ENCODE results near the gene NCOA4. TPM values are rescaled to one million over a fixed set of nuclear protein-coding genes. Genes with fewer than 3 reads are reported as not detected.
A peak's percentile ranks its signal among the peaks of the same experiment; 100 is the strongest.

Gene NCOA4
- total RNA-seq, 1 donor from 2014 or later, result 89.0 TPM

DNA sequence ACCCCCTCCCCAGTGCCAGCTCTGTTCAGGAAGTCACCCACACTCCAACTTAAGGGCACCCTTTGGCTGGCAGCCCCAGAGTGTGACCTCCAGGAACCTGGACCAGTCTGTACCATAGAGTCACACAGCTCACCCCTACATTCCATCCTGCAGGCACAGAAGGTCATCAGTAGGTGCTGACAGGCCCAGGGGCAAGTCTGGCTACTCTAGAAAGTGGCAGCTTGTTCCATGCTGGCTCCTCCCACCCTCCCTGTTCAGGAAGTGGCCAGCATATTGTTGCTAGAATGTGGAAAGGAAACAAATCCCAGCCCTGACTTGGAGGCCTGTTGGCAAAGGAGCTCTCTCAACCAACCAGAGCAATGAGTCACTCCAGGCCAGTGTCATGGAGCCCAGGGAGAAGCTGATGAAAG, 3.2 kb upstream of the NCOA4 start:
- TF ChIP-seq CTCF (IDR thresholded peaks at IDR 0.05), result no peak
- DNase-seq (ENCODE audit: low spot score), result no peak
- peaks cover 24% of the 10 kb centered on the region for H3K4me1 Mint-ChIP-seq (ENCODE audit: low read depth)
- H3K4me3 Mint-ChIP-seq (ENCODE audit: unreplicated experiment), result no peak overlapping the region
- H3K27me3 Mint-ChIP-seq (ENCODE audit: low read depth), result no peaks in the 10 kb centered on the region
- H3K27ac Mint-ChIP-seq (ENCODE audit: unreplicated experiment), result peak overlapping the region; percentile 46
- H3K36me3 Mint-ChIP-seq (ENCODE audit: low read depth), result peaks cover 2% of the 10 kb centered on the region
- peaks cover 3% of the 10 kb centered on the region for H3K9me3 Mint-ChIP-seq (ENCODE audit: low read depth)

DNA sequence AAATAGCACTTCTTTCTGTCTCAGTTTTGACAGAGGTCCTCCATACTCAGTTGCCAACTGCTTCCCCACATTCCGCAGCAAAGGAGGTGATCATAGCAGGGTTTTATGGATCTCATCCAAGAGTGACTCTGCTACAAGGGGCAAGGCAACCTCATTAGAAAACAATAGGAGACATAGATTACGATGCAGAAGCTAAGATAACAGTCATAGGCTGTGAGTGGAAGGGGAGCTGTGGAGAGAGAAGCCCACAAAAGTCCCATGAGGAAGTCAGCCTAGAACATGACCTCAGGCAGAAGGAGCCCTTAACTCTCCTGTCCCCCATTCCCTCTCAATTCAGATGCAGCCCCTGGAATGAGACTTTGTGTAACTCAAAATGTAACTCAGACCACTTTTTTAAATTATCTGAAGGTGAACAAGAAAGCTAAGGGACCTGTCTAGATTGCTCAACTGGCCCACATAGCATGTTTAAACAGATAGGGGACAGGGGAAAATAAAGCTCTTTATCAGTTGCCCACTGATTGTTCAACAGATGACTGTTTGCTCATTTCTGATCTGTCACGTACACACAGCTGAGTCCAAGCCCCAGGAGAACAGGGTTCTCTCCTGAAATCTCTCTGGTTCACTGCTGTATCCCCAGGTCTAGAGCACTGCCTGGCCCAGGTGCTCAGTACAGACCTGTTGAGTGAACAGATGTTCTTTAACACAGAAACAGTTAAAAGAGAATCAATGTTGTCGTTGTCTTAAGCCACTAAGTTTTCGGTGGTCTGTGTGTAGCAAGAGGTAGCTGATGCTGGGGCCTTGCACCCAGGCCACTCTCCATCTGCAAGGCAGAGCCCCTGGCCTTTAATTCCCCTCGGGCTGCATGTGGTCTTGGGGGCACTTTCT, 1.5 kb upstream of the NCOA4 start:
- Mint-ChIP-seq H3K27ac (ENCODE audit: unreplicated experiment) (no peak overlapping the region), H3K4me1 (ENCODE audit: low read depth) (peaks cover 38% of the 10 kb centered on the region), H3K9me3 (ENCODE audit: low read depth) (peaks cover 3% of the 10 kb centered on the region), H3K36me3 (ENCODE audit: low read depth) (peaks cover 2% of the 10 kb centered on the region), H3K4me3 (ENCODE audit: unreplicated experiment) (no peak overlapping the region), H3K27me3 (ENCODE audit: low read depth) (no peaks in the 10 kb centered on the region)
- no peak for DNase-seq (ENCODE audit: low spot score)
- no peak for TF ChIP-seq CTCF (IDR thresholded peaks at IDR 0.05)

DNA sequence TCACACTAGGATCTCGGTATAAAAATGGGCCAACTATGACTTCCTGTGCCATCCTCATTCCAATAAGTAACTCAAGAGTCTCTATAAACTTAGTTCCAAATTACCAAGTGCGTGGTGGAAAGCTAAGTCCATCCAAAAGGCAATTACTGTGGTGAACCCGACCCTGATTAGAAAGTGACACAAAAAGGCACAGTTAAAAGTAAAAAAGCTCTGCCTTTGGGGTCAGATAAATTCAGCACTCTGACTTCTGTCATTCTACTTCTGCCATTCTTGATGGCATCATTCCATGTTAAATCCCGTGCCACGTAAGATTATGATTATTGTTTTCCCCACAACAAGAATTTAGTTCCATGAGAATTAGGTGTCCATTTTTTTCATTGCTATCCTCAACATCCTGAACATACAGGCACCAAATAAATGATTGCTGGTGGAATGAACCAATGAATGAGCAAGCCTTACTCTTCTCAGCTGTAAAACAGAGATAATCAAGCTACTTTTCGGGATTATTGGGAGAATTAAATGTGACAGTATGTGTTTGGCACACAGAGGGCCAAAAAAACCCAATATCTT, 877 bp downstream of the NCOA4 start:
- no peak for DNase-seq (ENCODE audit: low spot score)
- Mint-ChIP-seq H3K4me3 (ENCODE audit: unreplicated experiment) (peak overlapping the region; percentile 90), H3K36me3 (ENCODE audit: low read depth) (peaks cover 2% of the 10 kb centered on the region), H3K27me3 (ENCODE audit: low read depth) (no peaks in the 10 kb centered on the region), H3K27ac (ENCODE audit: unreplicated experiment) (peak overlapping the region; percentile 97), H3K9me3 (ENCODE audit: low read depth) (peaks cover 3% of the 10 kb centered on the region), H3K4me1 (ENCODE audit: low read depth) (peaks cover 57% of the 10 kb centered on the region)
- TF ChIP-seq CTCF (IDR thresholded peaks at IDR 0.05), result no peak

DNA sequence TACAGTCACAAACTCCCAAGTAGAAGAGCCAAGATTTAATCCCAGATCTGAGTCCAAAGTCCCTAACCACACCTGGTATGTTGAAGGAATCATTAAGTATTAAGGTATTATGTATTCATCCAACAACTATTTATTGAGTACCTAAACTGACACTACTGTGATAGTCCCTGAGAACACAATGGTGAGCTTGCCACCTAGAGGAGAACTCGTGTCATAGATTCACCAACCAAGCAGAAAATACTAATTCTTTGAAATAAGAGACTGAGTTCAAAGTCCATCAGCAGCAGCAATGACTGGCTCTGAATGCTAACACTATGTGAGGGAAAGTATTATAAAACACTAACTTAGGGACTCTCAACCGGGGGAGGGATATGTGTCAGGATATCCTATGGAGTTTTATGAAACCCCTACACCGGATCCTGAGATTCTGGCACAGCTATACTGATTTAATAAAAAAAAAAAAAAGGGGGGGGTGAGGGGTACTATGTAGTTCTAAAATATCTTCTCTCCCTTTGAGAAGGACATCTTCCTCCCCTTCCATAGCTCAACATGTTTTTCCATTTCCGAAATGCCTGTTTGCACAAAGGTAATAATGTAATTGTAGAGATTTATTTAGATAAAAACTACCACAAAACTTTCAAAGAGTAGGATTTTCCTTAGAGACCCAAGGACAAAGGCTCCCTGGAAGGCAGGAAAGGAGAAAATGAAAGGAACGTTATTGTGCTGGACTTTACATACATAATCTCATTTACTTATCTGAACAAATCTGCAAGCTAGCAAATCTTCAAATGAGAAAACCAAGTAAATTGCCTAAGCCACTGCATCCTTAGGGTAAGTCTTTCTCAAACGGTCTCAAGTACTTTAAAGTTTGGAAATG, 1.6 kb downstream of the NCOA4 start:
- TF ChIP-seq CTCF (IDR thresholded peaks at IDR 0.05), result peak; percentile 85

DNA sequence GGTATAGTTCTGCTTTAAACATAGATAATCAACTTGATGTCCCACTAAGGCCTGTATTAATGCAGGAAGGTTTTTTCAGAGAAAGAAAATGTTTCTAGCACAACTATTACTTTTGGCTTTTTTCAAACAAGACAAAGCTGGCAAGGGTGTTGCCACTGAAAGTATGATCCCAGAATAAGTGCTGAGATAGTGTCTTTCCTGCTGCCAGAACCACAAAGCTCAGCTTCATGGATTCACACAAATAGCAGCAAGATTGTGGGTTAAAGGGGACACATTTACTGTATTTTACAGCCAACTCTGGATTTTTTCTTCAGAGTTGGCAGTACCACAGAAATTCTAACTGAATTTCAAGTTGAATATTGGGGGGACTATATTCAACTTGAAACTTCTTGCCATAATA, 4.3 kb downstream of the NCOA4 start:
- Mint-ChIP-seq H3K4me1 (ENCODE audit: low read depth) (peaks cover 81% of the 10 kb centered on the region), H3K27me3 (ENCODE audit: low read depth) (no peaks in the 10 kb centered on the region), H3K36me3 (ENCODE audit: low read depth) (peaks cover 2% of the 10 kb centered on the region), H3K27ac (ENCODE audit: unreplicated experiment) (peak overlapping the region; percentile 8), H3K9me3 (ENCODE audit: low read depth) (peaks cover 3% of the 10 kb centered on the region), H3K4me3 (ENCODE audit: unreplicated experiment) (no peak overlapping the region)
- TF ChIP-seq CTCF (IDR thresholded peaks at IDR 0.05), result no peak
- DNase-seq (ENCODE audit: low spot score), result no peak

More for the DNA sequence above, 1.6 kb downstream of the NCOA4 start:
- H3K9me3 Mint-ChIP-seq (ENCODE audit: low read depth), result peaks cover 3% of the 10 kb centered on the region
- peaks cover 2% of the 10 kb centered on the region for H3K36me3 Mint-ChIP-seq (ENCODE audit: low read depth)
- DNase-seq (ENCODE audit: low spot score), result no peak
- peak overlapping the region; percentile 90 for H3K4me3 Mint-ChIP-seq (ENCODE audit: unreplicated experiment)
- H3K27ac Mint-ChIP-seq (ENCODE audit: unreplicated experiment), result peak overlapping the region; percentile 97
- H3K27me3 Mint-ChIP-seq (ENCODE audit: low read depth), result no peaks in the 10 kb centered on the region
- H3K4me1 Mint-ChIP-seq (ENCODE audit: low read depth), result peaks cover 63% of the 10 kb centered on the region

Measured in chondrocyte (in vitro differentiated cells).